NCI-H2107 treated with DMSO at 0.1 percent for 48 hours (cell line): Measurements from ENCODE around the gene CRMP1.
A peak's percentile ranks its signal among the peaks of the same experiment; 100 is the strongest.

Source experiments
- DNase-seq: peaks from one replicate; lab custom pipeline; 2025; ENCODE audit not compliant: unreplicated experiment; lab: John Stamatoyannopoulos, UW

The CRMP1 gene

DNA sequence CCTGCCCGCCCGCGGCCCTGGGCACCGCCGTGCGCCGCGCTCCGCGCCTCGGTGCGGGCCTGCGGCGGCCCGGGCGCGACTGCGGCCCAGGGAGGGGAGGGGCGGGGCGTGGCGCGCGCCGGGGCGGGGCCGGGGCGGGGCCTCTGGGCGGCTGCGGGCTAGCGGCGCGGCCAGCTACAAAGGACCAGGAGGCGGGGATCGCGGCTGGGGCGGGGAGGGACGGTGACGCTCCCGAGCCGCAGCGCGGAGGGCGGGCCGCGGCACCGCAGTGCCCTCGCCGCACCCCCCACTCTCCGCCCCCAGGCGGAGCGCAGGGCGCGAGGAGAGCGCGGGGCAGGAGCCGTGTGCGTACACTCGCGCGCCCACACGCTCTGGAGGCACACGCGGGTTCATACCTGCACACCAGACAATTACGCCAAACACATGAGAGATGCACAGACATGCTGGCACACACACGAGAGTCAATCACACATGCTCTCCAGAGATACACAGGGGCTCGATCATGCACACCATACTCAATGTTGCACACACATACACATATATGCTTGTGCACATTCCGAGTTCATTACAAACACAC lies at the start of gene CRMP1:
TSS of gene CRMP1 (minus strand) at position 83 of the 577 bp plus-strand sequence. CDS start 117 bp downstream, outside the sequence.
- peak; percentile 20 for DNase-seq

DNA sequence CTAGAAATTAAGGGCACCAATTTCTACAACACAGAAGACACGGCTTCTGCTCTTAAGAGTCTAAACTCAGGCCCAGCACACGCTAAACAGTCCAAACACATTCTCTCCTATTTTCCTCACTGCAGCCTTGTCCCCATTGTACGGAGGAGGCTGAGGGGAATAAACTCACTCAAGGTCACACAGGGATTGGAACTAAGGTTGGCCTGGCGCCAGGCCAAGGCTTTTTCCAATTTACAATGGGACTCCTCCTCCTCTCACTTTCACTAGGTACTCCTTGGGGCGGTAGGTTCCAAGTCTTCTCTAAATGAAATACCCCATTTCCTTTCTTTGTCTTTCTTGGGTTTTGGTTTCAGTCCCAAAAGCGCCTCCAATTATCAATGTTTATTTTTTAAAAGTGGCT lies 48.7 kb upstream of the CRMP1 start:
- no peak for DNase-seq

DNA sequence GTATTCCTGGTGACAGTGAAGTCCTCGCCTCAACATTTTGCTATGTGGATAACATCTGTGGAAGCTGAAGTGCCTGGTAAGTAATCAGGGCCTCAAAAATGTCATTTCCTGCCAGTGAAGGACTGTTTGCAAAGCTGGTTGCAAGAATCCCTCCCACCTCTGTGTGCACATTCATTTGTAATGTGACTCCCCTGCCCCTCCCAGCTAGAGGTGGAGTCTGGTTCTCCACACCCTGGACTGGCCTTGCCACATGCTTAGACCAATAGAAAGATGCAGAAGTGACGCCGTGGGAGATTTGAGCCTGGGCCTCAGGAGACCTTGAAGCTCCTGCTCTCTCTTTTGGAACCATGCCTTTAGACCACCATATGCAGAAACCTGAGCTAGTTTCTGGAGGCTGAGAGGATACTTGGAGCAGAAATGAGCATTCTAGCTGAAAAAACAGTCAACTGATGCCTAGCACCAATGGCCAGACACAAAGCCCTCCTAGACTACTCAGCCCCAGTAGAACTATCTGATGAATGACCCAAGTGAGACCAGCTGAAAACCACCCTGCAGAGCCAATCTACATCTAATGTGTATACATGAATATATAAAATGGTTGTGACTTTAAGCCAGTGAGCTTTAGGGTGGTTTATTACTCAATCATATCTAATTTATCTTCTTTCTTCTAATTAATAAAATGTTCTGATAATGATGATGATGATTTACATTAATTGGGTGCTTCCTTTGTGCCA lies 47.8 kb upstream of the CRMP1 start:
- peak; percentile 16 for DNase-seq

DNA sequence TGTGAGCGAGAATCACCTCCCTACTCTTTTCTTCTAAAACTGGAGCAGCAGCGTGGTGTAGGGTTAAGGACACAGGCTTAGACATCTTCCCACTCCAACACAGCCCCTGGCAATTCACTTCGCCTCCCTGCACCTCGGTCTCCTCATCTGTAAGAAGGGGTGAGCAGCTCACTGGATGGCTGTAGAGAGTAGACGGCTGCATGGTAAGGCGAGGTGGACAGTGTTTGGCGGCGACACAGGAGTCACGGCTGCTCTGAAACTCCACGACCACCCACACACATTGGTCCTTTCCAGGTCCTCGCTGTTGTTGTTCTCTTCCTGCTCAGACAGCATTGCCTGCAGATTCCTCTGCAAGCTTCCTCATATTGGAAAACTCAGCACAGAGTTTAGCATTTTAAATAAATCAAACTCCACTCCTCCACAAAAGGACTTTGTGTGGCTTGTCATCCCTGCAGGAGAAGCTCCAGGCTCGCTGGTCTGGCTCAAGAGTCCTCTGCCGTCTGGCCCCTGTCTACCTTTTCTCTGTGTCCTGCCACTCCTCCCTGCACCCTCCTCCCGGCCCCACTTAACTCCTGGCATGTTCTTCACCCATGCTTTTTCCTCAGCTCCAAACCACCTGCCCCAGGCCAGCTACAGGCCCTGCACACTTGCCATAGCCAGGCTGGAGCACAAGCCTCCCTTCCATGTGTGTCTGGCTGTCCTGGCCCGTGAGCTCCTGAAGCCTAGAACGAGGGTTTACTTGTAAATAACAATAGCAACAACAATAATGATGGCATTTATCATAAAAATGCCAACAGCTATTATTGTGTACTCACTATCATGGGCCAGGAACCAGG lies 41.3 kb upstream of the CRMP1 start:
- no peak for DNase-seq

DNA sequence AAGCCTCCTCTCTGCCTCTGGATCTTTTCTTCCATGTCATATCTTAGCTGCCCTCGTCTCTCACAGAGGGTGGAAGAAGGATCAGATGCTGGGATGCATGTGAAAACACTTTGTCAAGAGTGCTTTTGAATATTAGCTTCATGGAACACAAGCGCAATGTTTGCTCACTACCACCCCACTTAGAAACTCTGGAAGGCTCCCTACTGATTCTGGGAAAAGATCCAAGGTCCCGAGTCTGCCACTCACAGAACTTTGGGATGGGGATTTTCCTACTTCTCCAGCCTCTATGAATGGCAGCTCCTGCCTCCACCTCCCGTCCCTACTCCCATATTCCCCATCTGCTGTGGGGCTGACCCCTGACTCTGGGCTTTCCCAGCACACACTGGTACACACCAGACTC lies 40.2 kb upstream of the CRMP1 start:
- peak; percentile 68 for DNase-seq

DNA sequence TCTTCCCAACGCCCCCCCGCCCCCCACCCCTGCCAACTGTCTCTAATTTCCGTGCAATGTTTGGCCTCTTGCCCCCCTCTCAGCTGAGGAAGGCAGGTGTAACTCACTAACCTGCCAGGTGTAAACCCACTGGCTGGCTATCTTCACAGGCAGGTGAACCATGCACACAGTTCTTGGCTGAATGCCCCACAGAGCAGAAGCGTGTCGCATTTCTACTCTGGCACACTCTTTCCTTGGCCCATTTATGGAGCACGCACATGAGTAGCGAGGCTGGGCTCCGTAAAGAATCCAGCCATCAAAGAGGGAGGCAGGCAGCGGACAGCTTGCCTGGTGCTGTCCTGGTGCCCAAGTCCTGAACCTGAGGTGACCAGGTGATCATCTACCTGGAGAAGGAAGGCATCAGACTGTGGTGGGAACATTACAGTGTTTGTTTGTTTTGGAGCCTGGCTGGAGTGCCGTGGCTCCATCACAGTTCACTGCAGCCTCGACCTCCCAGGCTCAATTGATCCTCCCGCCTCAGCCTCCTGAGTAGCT lies 39.2 kb upstream of the CRMP1 start:
- peak; percentile 79 for DNase-seq

DNA sequence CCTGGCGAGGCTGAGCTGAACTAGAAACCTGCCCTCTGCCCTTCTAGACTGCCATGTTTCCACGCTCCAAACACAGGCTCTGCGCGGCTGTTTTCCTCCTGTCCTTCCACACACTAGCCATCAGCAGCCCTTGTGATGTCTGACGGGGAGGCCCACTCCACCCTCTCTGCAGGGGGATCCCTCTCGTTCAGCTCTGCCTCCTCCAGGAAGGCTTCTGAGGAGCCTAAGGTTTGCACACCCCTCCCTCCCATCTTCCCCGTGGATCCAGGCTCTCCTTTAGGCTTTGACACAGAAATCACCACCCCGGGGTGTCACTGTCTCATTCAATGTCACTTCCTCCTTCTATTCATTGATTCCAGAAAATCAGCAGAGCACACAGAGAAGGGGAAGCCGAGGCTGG lies 38.6 kb upstream of the CRMP1 start:
- no peak for DNase-seq

DNA sequence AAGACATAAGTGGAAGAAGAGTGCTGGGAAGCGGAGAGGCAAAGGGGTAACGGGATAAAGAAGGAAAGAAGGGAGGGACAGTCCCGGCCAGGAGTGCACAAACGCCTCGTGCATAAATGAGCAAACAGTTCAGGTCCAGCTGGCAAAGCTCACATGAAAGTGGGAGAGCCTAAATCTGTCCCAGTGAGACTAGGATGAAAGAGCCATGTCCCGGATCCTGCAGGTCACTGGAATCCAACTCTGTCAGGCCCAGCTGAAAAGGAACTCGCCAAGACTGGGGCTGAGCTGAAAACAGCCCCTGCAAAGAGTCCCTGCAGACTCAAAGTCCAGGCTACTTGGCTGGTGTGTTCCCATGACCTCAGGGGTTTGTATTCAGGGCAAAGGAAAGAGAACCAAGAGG lies 38.0 kb upstream of the CRMP1 start:
- no peak for DNase-seq

DNA sequence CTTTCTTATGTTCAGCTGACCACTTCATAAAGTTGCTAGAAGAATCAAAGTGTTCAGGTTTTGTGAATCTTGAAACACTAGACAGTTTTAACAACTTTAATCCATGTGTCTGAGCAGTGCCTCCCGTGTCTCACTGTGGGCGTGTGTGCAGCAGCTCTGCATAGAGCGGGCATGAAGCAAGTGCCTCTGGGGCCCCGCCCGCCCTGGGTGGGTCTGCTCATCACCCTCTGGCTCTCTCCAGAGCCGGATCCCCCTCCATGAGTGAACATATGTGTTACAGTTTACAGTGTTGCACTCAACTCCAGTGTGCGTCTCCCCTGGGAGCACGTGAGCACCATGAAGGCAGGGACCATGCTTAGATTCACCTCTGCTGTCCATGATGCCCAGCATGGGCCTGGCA lies 37.6 kb upstream of the CRMP1 start:
- DNase-seq, result no peak

DNA sequence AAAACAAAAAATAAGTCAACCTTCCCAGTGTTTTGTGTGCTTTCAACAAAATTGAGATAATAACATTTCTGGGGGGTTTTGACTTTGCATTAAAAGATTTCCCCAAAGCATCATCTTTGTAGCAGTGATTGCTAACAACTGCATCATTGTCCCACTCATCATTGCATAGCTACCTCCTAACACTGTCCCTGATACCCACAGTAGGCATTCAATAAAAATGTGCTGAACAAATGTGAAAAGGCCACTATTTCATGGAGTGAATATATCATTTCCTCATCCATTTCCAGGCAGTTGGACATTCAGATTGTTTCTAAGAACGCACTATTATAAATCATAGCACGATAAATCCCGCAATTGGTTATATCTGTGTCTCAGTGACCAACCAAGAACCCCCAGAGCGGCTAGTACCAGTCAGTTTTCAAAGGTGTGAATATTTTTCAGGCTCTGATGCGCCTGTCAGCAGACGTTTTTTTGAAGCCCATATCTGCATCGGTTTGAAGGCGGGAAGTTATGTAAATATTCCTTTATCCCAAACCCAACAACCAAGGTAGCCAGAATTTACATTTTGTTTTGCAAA lies 36.0 kb upstream of the CRMP1 start:
- no peak for DNase-seq

DNA sequence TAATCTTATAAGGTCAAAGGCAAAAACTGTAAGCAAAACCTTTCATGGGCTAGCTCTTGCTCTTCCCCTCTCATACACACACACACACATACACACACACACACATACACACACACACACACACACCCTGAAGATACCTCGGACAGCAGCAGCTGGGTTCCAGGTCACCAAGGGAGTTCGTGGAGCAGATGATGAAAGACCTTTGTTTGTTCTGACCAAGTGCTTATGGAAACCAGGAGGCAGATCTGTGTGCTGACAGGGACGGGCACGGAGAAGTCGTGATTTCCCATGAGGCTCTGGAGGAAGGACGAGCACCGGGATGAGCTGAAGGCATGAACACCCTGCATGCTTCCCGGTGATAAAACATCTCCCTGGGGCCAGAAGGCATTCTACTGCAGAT lies 35.4 kb upstream of the CRMP1 start:
- no peak for DNase-seq

DNA sequence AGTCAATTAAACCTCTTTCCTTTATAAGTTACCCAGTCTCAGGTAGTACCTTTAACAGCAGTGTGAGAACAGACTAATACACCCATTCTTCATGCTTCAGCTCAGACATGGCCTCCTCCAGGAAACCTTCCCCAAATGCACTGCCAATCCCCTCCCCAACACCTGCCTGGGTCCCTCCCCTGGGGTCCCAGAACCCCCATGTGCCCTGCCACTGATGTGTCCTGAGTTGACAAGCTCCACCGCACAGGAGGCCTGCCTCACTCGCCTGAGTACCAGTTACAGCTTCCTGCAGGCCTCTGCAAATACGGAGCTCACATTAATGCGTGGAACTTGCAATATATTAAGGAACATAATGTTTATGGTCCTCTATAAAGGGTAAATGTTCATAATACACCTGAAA lies 34.9 kb upstream of the CRMP1 start:
- no peak for DNase-seq

DNA sequence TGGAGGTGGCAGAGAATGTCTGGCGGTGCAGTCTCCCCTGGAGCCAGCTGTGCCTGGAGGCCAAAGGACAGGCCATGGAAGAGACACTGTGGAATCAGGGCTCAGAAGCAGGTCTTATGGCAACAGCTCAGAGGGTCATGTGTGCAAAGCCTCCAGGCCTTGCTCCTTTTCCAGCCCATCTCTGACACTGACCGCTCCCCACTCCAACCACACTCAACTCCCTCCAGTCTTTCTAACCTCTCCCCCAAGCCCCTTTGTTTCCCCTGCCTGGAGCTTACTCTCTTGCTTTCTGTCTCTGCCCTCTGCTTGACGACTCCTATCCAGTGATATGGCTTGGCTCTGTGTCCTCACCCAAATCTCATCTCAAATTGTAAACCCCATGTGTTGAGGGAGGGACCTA lies 34.2 kb upstream of the CRMP1 start:
- DNase-seq, result no peak

DNA sequence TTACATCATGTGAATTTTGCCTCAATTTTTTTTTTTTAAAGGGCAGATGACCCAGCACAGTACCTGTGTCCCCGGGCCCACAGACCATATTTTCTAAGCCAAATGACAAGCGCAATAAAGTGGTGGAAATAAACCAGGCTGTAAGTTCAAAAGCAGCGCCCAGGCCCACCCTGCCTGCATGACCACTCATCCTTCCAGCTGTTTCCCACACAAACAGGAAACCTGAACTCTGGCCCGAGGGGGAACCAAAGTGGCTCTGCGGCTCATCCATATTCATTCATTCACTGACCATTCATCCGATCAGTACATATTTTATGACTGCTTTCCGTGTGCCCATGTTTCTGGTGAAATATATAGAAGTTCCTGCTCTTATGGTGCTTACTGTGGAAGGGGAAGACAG lies 33.7 kb upstream of the CRMP1 start:
- DNase-seq, result no peak

DNA sequence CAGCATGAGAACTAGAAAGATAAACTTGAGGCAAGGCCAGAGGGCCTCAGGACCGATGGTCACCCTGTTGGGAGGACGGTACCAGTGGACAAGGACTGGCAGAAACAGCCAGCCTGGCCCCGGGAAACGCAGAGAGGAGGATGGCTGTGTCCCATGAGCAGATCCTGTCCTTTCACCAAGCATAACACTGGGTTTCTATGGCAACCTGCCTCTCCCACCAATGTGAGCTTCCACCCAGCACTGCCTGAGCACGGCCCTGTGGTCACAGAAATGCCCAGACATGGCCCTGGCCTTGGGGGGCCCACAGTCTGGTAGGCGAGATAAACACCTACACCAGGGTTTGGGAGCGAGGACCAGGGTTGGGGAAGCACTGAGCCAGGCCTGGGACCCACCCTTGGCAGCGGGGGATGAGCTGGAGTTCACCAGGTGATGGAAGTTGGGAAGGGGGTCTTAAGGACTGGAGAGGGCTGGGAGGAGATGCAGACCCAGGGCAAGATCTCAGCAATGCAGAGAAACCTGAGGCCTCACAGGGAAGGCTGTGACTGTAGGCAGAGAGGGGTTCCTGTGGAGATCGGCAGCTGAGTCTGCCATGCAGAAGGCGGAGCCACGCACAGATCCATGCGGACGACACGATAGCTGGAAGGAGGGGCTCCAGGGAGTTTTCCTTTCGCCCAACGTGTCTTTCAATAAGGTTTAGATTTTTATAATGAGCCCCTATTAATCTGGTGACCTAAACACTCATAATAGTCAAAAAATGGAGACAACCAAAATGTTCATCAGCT lies 32.7 kb upstream of the CRMP1 start:
- DNase-seq, result no peak

DNA sequence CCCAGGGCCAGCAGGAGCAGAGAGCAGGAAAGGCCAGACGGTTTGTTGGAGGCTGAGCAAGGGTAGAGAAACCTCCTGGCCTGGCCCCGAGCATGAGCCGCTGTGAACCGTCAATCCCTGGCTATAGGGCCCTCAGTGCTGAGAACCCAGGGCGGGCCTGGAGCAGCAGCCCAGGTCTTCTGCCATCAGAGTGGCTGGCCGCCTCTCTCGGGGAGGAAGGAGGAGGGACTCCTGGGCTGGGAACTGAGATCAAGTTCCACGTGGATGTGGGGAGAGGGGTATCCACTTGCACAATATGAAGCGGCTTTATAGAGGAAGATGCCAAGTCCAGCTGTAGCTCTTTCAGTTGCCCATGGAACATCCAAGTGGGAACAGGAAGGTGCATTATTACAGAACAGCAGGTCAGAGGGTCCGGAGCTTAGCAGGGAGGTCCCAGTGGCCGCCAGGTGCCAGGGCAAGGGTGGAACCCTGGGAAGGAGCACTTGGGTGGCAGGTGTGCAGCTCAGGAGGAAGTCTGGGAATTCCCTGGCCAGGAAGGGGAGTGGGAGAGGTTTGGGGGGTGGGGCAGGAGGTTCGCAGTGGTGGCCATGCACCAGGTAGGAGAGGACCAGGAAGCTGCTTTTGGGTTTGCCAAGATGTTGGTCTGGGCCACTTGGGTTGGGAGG lies 31.7 kb upstream of the CRMP1 start:
- DNase-seq, result no peak

DNA sequence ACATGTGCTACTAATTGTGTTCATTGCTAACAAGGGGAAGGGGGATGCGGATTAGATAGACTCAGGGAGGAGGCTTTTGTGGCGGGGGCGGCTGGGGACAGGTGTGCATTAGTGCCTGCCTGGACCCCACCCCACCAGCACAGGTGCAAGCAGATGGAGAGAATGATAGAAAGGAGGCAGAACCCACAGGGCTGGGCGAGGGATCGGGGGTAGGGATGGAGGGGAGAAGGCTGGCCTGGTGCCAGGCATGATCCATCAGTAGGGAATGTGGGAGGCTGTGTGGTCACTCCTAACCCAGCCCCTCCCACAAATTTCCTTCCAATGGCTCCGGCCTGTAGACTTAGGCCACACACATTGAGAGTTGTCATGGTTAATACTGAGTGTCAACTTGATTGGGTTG lies 30.5 kb upstream of the CRMP1 start:
- DNase-seq, result no peak

DNA sequence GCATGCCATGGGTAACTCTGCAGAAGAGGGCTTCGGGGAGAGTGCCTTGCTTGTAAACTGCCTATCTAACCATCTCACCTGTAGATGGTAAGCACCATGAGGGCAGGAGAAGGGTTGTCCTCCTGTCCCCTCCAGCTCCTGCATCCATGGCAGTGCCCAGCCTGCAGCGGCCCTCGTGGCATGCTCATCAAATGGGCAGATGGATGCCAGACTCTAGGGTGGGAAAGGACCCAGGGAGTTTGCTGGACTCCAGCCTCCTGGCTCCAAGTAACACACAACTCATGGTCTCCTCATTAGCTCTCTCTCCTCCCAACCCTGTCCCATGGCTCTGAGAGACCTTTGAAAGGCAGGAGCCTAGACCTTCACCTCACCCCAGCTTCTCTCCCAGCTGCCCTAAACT lies 29.7 kb upstream of the CRMP1 start:
- DNase-seq, result no peak

DNA sequence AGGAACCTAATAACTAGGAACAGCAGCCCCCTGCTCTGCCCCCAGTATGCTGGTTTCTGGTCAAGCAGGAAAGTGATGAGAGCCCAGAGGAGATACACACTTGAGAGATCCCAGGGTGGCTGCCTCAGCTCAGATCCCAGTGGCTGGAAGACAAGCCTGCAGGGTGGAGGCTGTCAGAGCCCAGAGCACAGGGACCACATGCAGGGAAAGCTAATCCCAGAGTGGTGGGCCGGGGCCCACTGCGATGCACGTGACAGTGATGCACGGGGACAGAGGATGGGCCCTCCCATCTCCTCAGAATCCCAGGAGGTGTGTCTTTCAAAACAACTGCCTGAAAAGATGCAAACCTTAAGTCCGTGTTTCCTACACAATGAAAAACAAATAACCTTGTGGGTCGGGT lies 29.1 kb upstream of the CRMP1 start:
- no peak for DNase-seq
